22Rv1 (cell line): ENCODE measurements around the gene ITGAE.

Source experiments
- ZFX ChIP-seq: fragments of 450-650 bp; IDR thresholded peaks from 2 replicates; pipeline ENCODE4 v1.6.1; 2017; ENCODE audit warnings: antibody characterized with exemption, borderline replicate concordance
- TF ChIP-seq, protein P1 (sequence below): fragments of 450-650 bp; IDR thresholded peaks from 2 replicates; pipeline ENCODE4 v1.5.1; 2017; ENCODE audit warnings: mild to moderate bottlenecking

DNA sequence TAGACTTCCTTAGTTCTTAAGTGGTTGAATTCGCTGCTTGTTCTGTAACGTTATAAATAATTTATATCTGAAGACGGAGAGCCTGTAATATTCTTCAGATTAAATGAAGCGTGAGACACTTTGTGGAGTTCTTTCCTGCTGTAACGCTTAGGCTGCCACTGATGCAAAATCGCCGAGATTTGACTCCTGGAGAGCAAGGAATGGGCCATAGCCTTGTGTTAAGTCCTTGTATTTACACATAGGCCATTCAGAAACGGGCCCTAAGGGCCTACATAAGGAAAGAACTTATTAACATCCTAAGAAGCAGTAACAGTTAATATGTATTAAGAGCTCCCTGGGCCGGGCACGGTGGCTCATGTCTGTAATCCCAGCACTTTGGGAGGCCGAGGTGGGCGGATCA is 131.4 kb downstream of the ITGAE start:
- TF ChIP-seq, protein P1, sequence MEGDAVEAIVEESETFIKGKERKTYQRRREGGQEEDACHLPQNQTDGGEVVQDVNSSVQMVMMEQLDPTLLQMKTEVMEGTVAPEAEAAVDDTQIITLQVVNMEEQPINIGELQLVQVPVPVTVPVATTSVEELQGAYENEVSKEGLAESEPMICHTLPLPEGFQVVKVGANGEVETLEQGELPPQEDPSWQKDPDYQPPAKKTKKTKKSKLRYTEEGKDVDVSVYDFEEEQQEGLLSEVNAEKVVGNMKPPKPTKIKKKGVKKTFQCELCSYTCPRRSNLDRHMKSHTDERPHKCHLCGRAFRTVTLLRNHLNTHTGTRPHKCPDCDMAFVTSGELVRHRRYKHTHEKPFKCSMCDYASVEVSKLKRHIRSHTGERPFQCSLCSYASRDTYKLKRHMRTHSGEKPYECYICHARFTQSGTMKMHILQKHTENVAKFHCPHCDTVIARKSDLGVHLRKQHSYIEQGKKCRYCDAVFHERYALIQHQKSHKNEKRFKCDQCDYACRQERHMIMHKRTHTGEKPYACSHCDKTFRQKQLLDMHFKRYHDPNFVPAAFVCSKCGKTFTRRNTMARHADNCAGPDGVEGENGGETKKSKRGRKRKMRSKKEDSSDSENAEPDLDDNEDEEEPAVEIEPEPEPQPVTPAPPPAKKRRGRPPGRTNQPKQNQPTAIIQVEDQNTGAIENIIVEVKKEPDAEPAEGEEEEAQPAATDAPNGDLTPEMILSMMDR, result no peak
- TF ChIP-seq ZFX, result no peak
